PFSK-1 (cell line): Measurements from ENCODE around the gene OR3A3.

ENCODE experiments used
- FOXP2 ChIP-seq: optimal IDR thresholded peaks from 2 replicates; pipeline ENCODE3; 2011; ENCODE audit warnings: borderline replicate concordance, control low read depth, inconsistent platforms; ENCODE audit not compliant: insufficient read depth; ENCODE audit errors: extremely low read length, extremely low read depth
- POLR2AphosphoS5 ChIP-seq: IDR thresholded peaks from 2 replicates; pipeline ENCODE4 v1.6.1; 2012; ENCODE audit warnings: low read depth, mild to moderate bottlenecking, control low read depth, low read length, moderate library complexity
- REST ChIP-seq, 2 experiments: IDR thresholded peaks; 2 replicates each; pipeline versions ENCODE4 v1.6.1 to v1.8.0; 2011 to 2012; ENCODE audit warnings: low read depth in 2 of 2, low read length in 2 of 2, control low read depth in 1 of 2, inconsistent platforms in 1 of 2, mild to moderate bottlenecking in 1 of 2, moderate library complexity in 1 of 2; ENCODE audit not compliant: insufficient read depth in 1 of 2
- SIN3A ChIP-seq: IDR thresholded peaks from 2 replicates; pipeline ENCODE4 v1.6.1; 2012; ENCODE audit warnings: mild to moderate bottlenecking, low read length, moderate library complexity, borderline replicate concordance; ENCODE audit not compliant: insufficient read depth
- TAF1 ChIP-seq: IDR thresholded peaks from 2 replicates; pipeline ENCODE4 v1.6.1; 2012; ENCODE audit warnings: low read length, control low read depth, borderline replicate concordance; ENCODE audit not compliant: insufficient read depth

The OR3A3 gene

DNA sequence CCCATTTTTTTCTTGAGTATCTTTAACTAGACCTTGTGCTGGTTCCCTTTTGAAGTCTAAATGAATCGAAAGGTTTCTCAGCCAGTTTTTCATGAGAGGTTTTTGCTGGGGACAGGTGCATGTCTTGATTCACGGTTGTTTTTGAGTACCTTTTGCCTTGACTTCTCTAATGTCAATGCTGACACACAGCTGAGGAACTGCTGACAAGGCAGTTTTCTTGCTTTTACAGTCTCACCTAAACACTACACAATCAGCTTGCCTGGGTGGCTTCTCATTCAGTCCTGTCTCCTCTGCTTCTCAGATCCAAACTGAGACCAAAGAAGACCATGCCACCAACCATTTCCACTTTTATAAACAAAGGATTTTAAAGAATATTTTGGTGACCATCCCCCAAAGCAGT is 7.1 kb downstream of the OR3A3 start:
- no peak for TF ChIP-seq SIN3A
- no peak for TF ChIP-seq TAF1
- TF ChIP-seq FOXP2: no peak
- no peak for TF ChIP-seq REST (IDR thresholded peaks at IDR 0.05; ENCODE audit: insufficient read depth in 1 of 2, low read depth in 2 of 2, low read length in 2 of 2)
- no peak for TF ChIP-seq POLR2AphosphoS5

- TF ChIP-seq REST (IDR thresholded peaks at IDR 0.05; ENCODE audit: insufficient read depth in 1 of 2, low read depth in 2 of 2, low read length in 2 of 2): peak; percentile 76 to 89
Observed at GRCh38 chr17:3433215-3433614, 22.0 kb downstream of the OR3A3 start.

GRCh38 chr17:3433741-3434140 is 22.6 kb downstream of the OR3A3 start, which contains the start of gene OR1E2:
Gene OR1E2 (minus strand): TSS chr17:3433841. CDS start chr17:3433841, 0 bp downstream.
- TF ChIP-seq SIN3A: no peak
- no peak for TF ChIP-seq REST (IDR thresholded peaks at IDR 0.05; ENCODE audit: insufficient read depth in 1 of 2, low read depth in 2 of 2, low read length in 2 of 2)
- TF ChIP-seq FOXP2: no peak
- TF ChIP-seq TAF1: no peak
- no peak for TF ChIP-seq POLR2AphosphoS5

DNA sequence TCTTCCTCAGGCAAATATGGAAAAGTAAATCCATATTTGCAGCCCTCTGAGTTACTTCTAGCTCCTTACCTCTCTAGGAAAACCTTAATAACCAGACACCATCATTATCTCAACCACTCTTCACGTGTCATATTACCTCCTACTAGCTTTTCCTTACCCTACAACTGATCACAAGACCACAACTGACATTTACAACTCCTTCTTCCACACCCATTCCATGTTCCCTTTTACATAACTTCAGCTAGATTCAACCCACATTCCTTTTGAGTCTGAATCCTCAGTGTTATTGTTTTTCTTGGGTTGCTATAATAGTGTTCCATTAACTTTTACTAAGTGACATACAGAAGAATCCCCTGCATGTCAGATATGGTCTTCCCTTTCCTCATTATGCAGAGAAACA is 27.2 kb downstream of the OR3A3 start:
- TF ChIP-seq POLR2AphosphoS5 (no peak), SIN3A (no peak), TAF1 (no peak), FOXP2 (no peak), REST (IDR thresholded peaks at IDR 0.05; ENCODE audit: insufficient read depth in 1 of 2, low read depth in 2 of 2, low read length in 2 of 2) (no peak)

DNA sequence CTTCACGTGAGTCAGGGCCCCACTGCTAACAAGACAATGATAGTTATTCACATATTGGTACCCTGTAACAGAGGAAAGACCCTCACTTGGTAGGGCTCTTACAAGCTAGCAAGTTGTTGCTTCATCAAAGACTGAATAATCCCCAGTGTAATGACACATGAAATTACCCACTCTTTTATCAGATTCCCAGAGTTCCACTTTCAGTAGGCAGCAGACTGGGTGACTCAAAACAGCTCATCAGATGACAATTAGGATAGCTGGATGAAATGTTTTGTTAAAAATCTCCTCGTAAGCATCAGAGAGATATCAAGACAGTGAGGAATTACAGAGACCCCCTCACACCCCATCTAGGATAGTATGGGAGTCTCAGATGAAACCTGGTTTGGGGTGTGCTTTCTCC is 29.3 kb downstream of the OR3A3 start:
- TF ChIP-seq SIN3A (no peak), REST (IDR thresholded peaks at IDR 0.05; ENCODE audit: insufficient read depth in 1 of 2, low read depth in 2 of 2, low read length in 2 of 2) (no peak), FOXP2 (no peak), TAF1 (no peak), POLR2AphosphoS5 (no peak)
